Measurements from ENCODE around the gene MAP4K4. TPM values are rescaled to one million over a fixed set of nuclear protein-coding genes. Genes with fewer than 3 reads are reported as not detected.

Gene MAP4K4
- total and polyA plus RNA-seq, 2 of the 4 experiments (the other 2 are of a cell fraction), result 89.4 to 124 TPM

DNA sequence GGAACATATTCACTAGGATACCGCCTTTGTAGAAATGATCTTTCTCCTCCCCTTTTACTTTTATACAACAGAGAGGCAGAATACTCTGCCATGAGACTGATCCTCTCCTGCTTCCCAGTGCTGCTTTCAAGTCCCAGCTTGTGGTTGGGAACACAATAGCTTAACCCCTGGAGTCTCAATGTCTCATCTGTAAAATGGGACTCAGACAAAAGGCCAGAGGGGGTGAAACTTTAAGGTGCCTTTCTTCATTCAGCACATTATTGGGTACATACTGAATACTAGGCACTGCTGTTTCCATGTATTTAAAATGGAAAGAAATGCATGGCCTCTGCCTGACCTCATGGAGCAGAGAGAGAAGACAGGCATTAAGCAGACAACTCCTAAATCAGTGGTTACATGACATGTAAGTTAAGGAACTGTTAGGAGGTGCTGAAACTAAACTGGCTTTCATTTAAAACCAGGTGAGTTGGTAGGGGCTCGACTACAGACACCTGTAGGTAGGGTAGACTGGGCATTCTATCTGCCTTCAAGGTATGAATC, 53.8 kb downstream of the MAP4K4 start:
- Histone ChIP-seq H3K27ac (ENCODE audit: insufficient read depth, low read length) (no peak overlapping the region), H4K8ac (ENCODE audit: low read depth in 2 of 2, low read length in 2 of 2) (0 out of 4 replicates have a peak overlapping the region, but pooled peaks of 1 of the 2 experiments have one; percentile 8), H2BK15ac (ENCODE audit: low read depth, low read length) (peak overlapping the region; percentile 18; the same call in 1 of the 3 replicates), H3K9me3 (ENCODE audit: control insufficient read depth, insufficient read depth, low read length) (no peaks in the 10 kb centered on the region), H2AK5ac (ENCODE audit: low read depth, low read length) (peak overlapping the region; percentile 23), H3K18ac (ENCODE audit: low read depth, low read length) (peak overlapping the region; percentile 3; the same call in 1 of the 2 replicates), H3K4me3 (ENCODE audit: insufficient read depth, low read depth, low read length) (no peak overlapping the region), H3K4ac (ENCODE audit: low read depth, low read length) (peak overlapping the region; percentile 53), H4K91ac (ENCODE audit: insufficient read depth, low read depth, low read length) (no peak overlapping the region), H3K9me1 (ENCODE audit: insufficient read depth, low read length) (peaks cover 42% of the 10 kb centered on the region), H2BK120ac (ENCODE audit: low read depth, low read length) (peak overlapping the region; percentile 4; the same call in 1 of the 2 replicates), H3K56ac (ENCODE audit: extremely low read depth, insufficient read depth, low read length) (no peak overlapping the region), H2BK20ac (ENCODE audit: low read depth, low read length) (peak overlapping the region; percentile 16; the same call in 1 of the 2 replicates), H2AK9ac (replicated peaks; ENCODE audit: low read depth, low read length, poor library complexity) (no peak overlapping the region), H2AFZ (replicated peaks; ENCODE audit: low read length, poor library complexity) (no peak overlapping the region), H3K4me1 (ENCODE audit: control insufficient read depth, insufficient read depth, low read length) (peaks cover 33% of the 10 kb centered on the region), H3K14ac (replicated peaks; ENCODE audit: low read depth, low read length) (peak overlapping the region; percentile 79), H3K23ac (ENCODE audit: low read depth, low read length) (peak overlapping the region; percentile 64; the same call in 1 of the 2 replicates), H3K27me3 (ENCODE audit: control insufficient read depth, insufficient read depth, low read length) (no peaks in the 10 kb centered on the region), H3K4me2 (ENCODE audit: low read depth, low read length) (peak overlapping the region; percentile 21; the same call in 1 of the 2 replicates), H3K79me1 (ENCODE audit: low read depth in 1 of 2, low read length in 2 of 2) (peaks cover 10 to 73% of the 10 kb centered on the region in 2 experiments), H3K9ac (ENCODE audit: low read depth, low read length) (no peak overlapping the region), H4K5ac (ENCODE audit: low read depth, low read length) (no peak overlapping the region), H4K20me1 (ENCODE audit: insufficient read depth, low read length) (peaks cover 75% of the 10 kb centered on the region), H2BK5ac (ENCODE audit: low read depth, low read length, poor library complexity, severe bottlenecking) (no peak overlapping the region), H3K36me3 (ENCODE audit: control insufficient read depth, insufficient read depth, low read length) (no peaks in the 10 kb centered on the region)
- no peak for DNase-seq
- CTCF ChIA-PET, result no interaction called here
- POLR2A ChIA-PET (ENCODE audit: unreplicated experiment), result no interaction called here
- TF ChIP-seq RFX5 (IDR thresholded peaks at IDR 0.05; ENCODE audit: low read depth, low read length), result no peak
- TF ChIP-seq, protein P1, sequence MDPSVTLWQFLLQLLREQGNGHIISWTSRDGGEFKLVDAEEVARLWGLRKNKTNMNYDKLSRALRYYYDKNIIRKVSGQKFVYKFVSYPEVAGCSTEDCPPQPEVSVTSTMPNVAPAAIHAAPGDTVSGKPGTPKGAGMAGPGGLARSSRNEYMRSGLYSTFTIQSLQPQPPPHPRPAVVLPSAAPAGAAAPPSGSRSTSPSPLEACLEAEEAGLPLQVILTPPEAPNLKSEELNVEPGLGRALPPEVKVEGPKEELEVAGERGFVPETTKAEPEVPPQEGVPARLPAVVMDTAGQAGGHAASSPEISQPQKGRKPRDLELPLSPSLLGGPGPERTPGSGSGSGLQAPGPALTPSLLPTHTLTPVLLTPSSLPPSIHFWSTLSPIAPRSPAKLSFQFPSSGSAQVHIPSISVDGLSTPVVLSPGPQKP (IDR thresholded peaks at IDR 0.05; ENCODE audit: borderline replicate concordance, low read depth, low read length), result no peak
- TF ChIP-seq MXI1 (IDR thresholded peaks at IDR 0.05; ENCODE audit: borderline replicate concordance, low read depth, low read length), result no peak
- TF ChIP-seq MAFK (IDR thresholded peaks at IDR 0.05; ENCODE audit: low read depth, low read length), result no peak
- no peak for TF ChIP-seq CTCF (conservative IDR thresholded peaks at IDR 0.05; ENCODE audit: low read depth, low read length)
- no peak for TF ChIP-seq POLR2A (IDR thresholded peaks at IDR 0.05; ENCODE audit: low read depth, low read length)
- TF ChIP-seq, protein P2, sequence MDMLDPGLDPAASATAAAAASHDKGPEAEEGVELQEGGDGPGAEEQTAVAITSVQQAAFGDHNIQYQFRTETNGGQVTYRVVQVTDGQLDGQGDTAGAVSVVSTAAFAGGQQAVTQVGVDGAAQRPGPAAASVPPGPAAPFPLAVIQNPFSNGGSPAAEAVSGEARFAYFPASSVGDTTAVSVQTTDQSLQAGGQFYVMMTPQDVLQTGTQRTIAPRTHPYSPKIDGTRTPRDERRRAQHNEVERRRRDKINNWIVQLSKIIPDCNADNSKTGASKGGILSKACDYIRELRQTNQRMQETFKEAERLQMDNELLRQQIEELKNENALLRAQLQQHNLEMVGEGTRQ (IDR thresholded peaks at IDR 0.05; ENCODE audit: low read depth, low read length), result no peak
- TF ChIP-seq MAZ (IDR thresholded peaks at IDR 0.05; ENCODE audit: borderline replicate concordance, low read depth, low read length), result no peak
- TF ChIP-seq RCOR1 (IDR thresholded peaks at IDR 0.05; ENCODE audit: insufficient replicate concordance, low read length), result no peak
- TF ChIP-seq NFE2L2 (IDR thresholded peaks at IDR 0.05; ENCODE audit: low read depth, low read length), result no peak
- no peak for TF ChIP-seq BHLHE40 (IDR thresholded peaks at IDR 0.05; ENCODE audit: low read depth, low read length)
- TF ChIP-seq RAD21 (IDR thresholded peaks at IDR 0.05; ENCODE audit: low read length), result no peak
- TF ChIP-seq CEBPB (IDR thresholded peaks at IDR 0.05; ENCODE audit: low read depth, low read length), result no peak
- no peak for TF ChIP-seq FOS (IDR thresholded peaks at IDR 0.05; ENCODE audit: low read depth, low read length)
- no peak for TF ChIP-seq CHD1 (IDR thresholded peaks at IDR 0.05; ENCODE audit: low read depth, low read length)
- no peak for TF ChIP-seq SMC3 (IDR thresholded peaks at IDR 0.05; ENCODE audit: low read depth, low read length)
- no peak for ATAC-seq (ENCODE audit: low read depth)
- in situ Hi-C loops (cut with MboI; ENCODE audit: low sequenced_read_pairs) (no loop called here), dilution Hi-C loops (cut with HindIII; ENCODE audit: low sequenced_read_pairs, unreplicated experiment) (no loop called here), intact Hi-C loops (cut with micrococcal nuclease) (loop anchor here (5.0 kb wide), 1 partner anchor 334 kb away; no protein-coding TSS in a partner anchor)
- WGBS, 2 experiments (ENCODE audit: extremely low coverage in 2 of 2, insufficient read length in 1 of 2), result no CpG with 5 or more reads among the region's 2 CpGs
- BruUV-seq (replicated peaks), result no TSS peak
